Progenitor cell of endocrine pancreas (in vitro differentiated cells): ENCODE data around the gene NUAK2. TPM values are rescaled to one million over a fixed set of nuclear protein-coding genes. Genes with fewer than 3 reads are reported as not detected.
A peak's percentile ranks its signal among the peaks of the same experiment; 100 is the strongest.

ENCODE experiments used
- DNase-seq: peaks from one replicate; pipeline ENCODE4 v3.0.0; 2021; ENCODE audit warnings: low spot score; ENCODE audit not compliant: unreplicated experiment
- H3K27ac Mint-ChIP-seq: 2 replicates; pipeline ENCODE4 v1.8.0; 2021; ENCODE audit warnings: mild to moderate bottlenecking, moderate library complexity, mixed read lengths
- H3K27me3 Mint-ChIP-seq: 2 replicates; pipeline ENCODE4 v1.8.0; 2021; ENCODE audit warnings: mixed read lengths
- H3K36me3 Mint-ChIP-seq: 2 replicates; pipeline ENCODE4 v1.8.0; 2022; ENCODE audit warnings: mixed read lengths; ENCODE audit not compliant: insufficient read depth
- H3K4me1 Mint-ChIP-seq: 2 replicates; pipeline ENCODE4 v1.8.0; 2021; ENCODE audit warnings: low read depth, mixed read lengths
- H3K4me3 Mint-ChIP-seq: 2 replicates; pipeline ENCODE4 v1.8.0; 2021; ENCODE audit warnings: low read depth, mild to moderate bottlenecking, moderate library complexity, mixed read lengths
- H3K9me3 Mint-ChIP-seq: 2 replicates; pipeline ENCODE4 v1.8.0; 2021; ENCODE audit warnings: low read depth, mixed read lengths
- total RNA-seq: library from RNA; stranded (reverse); gene quantifications from 2 replicates; pipeline ENCODE4 v1.2.1, GENCODE V29; 2021
- TF ChIP-seq, protein P1 (sequence below): fragments of 200-600 bp; sonication (generic); IDR thresholded peaks from one replicate; pipeline ENCODE4 v1.5.0; 2021; ENCODE audit warnings: antibody characterized with exemption, mild to moderate bottlenecking; ENCODE audit not compliant: unreplicated experiment

The NUAK2 gene
- total RNA-seq, 1 donor from 2014 or later = 4.5 TPM

DNA sequence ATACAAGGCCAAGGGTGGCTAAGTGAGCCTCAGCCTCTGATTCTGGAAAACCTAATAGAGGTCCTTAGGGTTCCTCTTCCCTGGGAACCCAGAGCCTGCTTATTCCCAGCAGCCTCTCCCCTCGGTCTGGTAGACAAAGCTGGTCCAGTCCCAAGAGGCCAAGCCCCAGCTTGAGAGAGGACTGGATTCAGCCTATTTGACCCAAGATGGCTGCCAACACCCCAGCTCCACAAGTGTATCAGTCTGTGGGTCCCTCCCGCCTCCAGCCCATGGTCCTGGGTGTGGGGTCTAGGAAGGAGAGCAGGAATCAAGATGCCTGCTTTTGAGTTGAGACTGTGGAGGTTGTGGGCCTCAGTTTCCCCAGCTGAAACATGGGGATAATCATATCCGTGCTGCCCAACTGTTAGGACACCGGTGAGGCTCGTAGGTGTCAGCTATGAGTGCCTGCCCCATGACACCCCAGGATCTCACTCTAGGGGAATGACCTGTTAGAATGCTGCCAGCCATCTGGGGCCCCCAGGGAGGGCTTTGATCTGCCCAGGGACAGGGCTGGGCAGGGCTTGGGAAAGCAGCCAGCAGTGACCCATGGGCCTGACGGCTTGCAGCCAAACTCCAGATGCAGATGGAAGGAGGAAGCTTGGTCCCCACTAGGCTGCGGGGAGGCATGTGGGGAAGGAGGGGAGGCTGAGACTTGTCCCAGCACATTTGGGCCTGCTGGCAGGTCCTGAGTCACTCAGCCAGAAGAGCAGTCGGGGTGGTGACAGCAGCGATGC lies 45.4 kb downstream of the NUAK2 start:
- Mint-ChIP-seq H3K27ac (no peak overlapping the region), H3K4me3 (no peak overlapping the region), H3K9me3 (no peaks in the 10 kb centered on the region), H3K27me3 (peaks cover 5% of the 10 kb centered on the region), H3K36me3 (no peaks in the 10 kb centered on the region), H3K4me1 (peaks cover 2% of the 10 kb centered on the region)
- TF ChIP-seq, protein P1, sequence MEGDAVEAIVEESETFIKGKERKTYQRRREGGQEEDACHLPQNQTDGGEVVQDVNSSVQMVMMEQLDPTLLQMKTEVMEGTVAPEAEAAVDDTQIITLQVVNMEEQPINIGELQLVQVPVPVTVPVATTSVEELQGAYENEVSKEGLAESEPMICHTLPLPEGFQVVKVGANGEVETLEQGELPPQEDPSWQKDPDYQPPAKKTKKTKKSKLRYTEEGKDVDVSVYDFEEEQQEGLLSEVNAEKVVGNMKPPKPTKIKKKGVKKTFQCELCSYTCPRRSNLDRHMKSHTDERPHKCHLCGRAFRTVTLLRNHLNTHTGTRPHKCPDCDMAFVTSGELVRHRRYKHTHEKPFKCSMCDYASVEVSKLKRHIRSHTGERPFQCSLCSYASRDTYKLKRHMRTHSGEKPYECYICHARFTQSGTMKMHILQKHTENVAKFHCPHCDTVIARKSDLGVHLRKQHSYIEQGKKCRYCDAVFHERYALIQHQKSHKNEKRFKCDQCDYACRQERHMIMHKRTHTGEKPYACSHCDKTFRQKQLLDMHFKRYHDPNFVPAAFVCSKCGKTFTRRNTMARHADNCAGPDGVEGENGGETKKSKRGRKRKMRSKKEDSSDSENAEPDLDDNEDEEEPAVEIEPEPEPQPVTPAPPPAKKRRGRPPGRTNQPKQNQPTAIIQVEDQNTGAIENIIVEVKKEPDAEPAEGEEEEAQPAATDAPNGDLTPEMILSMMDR = no peak
- DNase-seq = no peak

DNA sequence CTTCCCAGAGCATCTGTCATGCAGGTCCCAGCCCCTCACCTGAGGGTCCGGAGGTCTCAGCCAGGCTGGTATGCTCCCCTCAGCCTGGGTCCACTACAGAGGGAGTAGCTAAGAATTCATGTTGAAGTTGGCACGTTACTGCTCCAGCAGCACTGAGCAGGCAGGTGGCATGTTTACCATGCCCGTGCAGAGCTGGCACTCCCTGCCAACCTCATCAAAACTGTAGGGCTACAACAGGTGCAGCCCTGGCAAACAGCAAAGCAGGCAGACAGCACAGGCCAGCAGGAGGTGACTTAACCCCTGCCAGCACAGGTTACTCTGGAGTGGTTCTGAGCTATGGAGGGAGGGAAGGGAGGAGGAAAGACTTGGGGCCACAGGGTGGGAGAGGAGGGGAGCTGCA lies 46.4 kb downstream of the NUAK2 start:
- Mint-ChIP-seq H3K36me3 (peaks cover 2% of the 10 kb centered on the region), H3K4me3 (no peak overlapping the region), H3K9me3 (no peaks in the 10 kb centered on the region), H3K4me1 (peaks cover 5% of the 10 kb centered on the region), H3K27ac (no peak overlapping the region), H3K27me3 (peaks cover 5% of the 10 kb centered on the region)
- TF ChIP-seq, protein P1 = no peak
- DNase-seq = no peak

DNA sequence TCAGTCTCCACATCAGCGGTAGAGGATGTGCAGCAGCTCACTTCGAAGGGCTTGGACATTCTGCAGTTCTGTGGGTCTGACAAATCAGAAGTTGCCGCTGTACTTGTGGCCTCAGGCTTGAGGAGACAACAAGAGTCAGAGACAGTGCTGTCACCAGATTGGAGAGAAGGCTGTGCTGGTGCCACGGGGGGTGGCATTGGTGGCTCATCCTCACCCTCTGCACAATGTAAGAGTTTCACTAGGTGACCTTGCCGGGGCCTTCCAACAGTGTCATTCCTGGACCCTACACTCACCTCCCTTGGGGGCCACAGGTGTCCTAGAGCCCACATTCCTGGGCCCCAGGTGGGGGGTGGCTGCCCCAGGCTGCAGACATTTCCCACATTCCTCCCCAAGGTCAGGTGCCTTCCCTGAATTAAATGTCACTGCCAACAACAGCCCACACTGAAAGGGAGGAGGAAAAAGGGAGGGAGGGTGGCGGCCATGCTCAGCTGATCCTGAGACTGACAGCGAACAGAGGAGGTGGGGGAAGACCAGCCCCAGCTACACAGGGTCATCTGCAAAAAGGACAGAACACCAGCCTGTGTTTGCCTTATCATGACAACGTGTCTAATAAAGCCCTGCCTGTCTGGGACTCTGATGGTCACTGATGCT lies 47.4 kb downstream of the NUAK2 start:
- Mint-ChIP-seq H3K36me3 (peaks cover 2% of the 10 kb centered on the region), H3K4me3 (no peak overlapping the region), H3K27ac (peak overlapping the region; percentile 37), H3K4me1 (peaks cover 5% of the 10 kb centered on the region), H3K27me3 (peaks cover 5% of the 10 kb centered on the region), H3K9me3 (no peaks in the 10 kb centered on the region)
- TF ChIP-seq, protein P1 = no peak
- DNase-seq = no peak

DNA sequence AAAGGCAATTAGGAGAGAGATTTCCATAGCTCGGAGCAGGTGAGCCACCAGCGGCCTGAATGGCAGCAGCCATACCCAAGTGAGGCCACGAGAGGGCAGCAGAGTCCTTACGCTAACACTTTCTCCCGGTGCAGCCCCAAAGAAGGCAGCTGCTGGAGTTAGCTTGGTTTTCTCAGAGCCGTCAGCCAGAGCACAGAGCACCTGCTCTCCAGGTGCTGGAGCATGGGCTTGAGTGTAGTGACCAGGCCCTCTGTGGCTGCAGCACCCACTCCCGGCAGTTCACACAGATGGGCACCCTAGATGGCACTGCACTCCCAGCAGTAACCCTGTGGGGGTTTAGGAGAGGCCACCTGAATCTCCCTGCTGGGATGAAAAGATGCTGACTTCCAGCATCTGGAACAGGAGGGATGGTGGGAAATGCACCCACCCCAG lies 48.0 kb downstream of the NUAK2 start:
- H3K36me3 Mint-ChIP-seq = peaks cover 2% of the 10 kb centered on the region
- DNase-seq = peak; percentile 77
- peaks cover 5% of the 10 kb centered on the region for H3K4me1 Mint-ChIP-seq
- H3K27ac Mint-ChIP-seq = no peak overlapping the region
- H3K9me3 Mint-ChIP-seq = no peaks in the 10 kb centered on the region
- H3K27me3 Mint-ChIP-seq = peaks cover 4% of the 10 kb centered on the region
- TF ChIP-seq, protein P1 = peak; percentile 94
- H3K4me3 Mint-ChIP-seq = no peak overlapping the region

DNA sequence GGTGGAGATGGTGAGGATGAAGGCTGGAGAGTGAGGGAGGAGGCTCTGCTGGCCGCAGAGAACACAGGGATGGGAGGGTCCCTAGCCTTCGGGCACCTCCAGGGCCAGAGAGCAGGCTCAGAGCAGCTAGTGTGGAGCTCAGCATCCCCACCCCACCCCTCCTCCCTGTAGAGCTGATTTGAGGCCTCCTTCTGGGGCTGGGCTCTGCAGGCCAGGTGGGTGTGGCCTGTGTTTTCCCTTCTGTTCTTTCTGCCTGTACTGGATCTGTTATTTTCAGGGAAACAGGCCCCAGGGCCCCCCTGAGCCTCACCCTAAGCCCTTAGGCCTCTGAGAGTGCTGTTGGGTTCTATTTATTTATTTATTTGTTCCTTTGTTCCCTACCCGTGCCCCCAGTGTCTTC lies 49.0 kb downstream of the NUAK2 start:
- Mint-ChIP-seq H3K9me3 (no peaks in the 10 kb centered on the region), H3K27ac (no peak overlapping the region), H3K4me3 (no peak overlapping the region), H3K27me3 (no peaks in the 10 kb centered on the region), H3K36me3 (peaks cover 2% of the 10 kb centered on the region), H3K4me1 (peaks cover 5% of the 10 kb centered on the region)
- DNase-seq = no peak
- TF ChIP-seq, protein P1 = no peak
